Left ventricle myocardium inferior (tissue), 1 donor: ENCODE results near the gene ZNF277. TPM values are rescaled to one million over a fixed set of nuclear protein-coding genes. Genes with fewer than 3 reads are reported as not detected.

ENCODE experiments used
- total RNA-seq: library from RNA; stranded (reverse); fragmentation: NEBNext Ultra II Directional; extraction: Animal tissue kit (Norgen Biotek cat#: 25700); gene quantifications from one replicate; pipeline ENCODE4 v1.2.1, GENCODE V29; 2021
- donor health status: DM: no; HTN: yes; CAD: no; lungs with severe emphysema.

Gene ZNF277
- total RNA-seq, 1 donor from 2014 or later, result 14.6 TPM

Other genes with a start within 250 kb of the ZNF277 start
- 15.2 TPM for gene DOCK4, start 296 bp upstream of the ZNF277 start, total RNA-seq
- gene IFRD1, start 243.8 kb downstream of the ZNF277 start, total RNA-seq, result 24.6 TPM